Measurements from ENCODE around the gene TRIM31.

GRCh38 chr6:30121446-30122366, 8.8 kb upstream of the TRIM31 start:
- TF ChIP-seq EZH2 (IDR thresholded peaks at IDR 0.05): no peak
- TF ChIP-seq POLR2AphosphoS5 (IDR thresholded peaks at IDR 0.05; ENCODE audit: borderline replicate concordance, low read depth, low read length): no peak
